Activated T-cell treated with anti-CD3 and anti-CD28 coated beads, Interleukin-2, amount 50 U/mL, for 72 hours (primary cell): ENCODE measurements around the gene RXYLT1. TPM values are rescaled to one million over a fixed set of nuclear protein-coding genes. Genes with fewer than 3 reads are reported as not detected.

ENCODE experiments used
- ATAC-seq, 2 donors: fragments of 150-1000 bp; cut with Tn5 transposase; replicated peaks in 1 of 2; 2 replicates each; pipeline ENCODE4 v1.10.0; 2021; ENCODE audit warnings: moderate library complexity in 2 of 2, mild to moderate bottlenecking in 1 of 2
- DNase-seq, 2 donors: peaks; one replicate each; pipeline ENCODE4 v3.0.0; 2021 to 2022; ENCODE audit warnings: mixed read lengths in 1 of 2
- H3K27ac Mint-ChIP-seq: one replicate; pipeline ENCODE4 v1.8.0; 2022; ENCODE audit warnings: mild to moderate bottlenecking, moderate library complexity, mixed read lengths
- H3K27me3 Mint-ChIP-seq: one replicate; pipeline ENCODE4 v1.8.0; 2022; ENCODE audit warnings: low read depth, mixed read lengths
- H3K36me3 Mint-ChIP-seq, 2 donors: one replicate each; pipeline ENCODE4 v1.8.0; 2022; ENCODE audit warnings: mixed read lengths in 2 of 2, mild to moderate bottlenecking in 1 of 2; ENCODE audit not compliant: insufficient read depth in 2 of 2
- H3K4me1 Mint-ChIP-seq: one replicate; pipeline ENCODE4 v1.8.0; 2022; ENCODE audit warnings: low read depth, mixed read lengths
- H3K4me3 Mint-ChIP-seq, 2 donors: one replicate each; pipeline ENCODE4 v1.8.0; 2022; ENCODE audit warnings: mild to moderate bottlenecking in 2 of 2, mixed read lengths in 2 of 2, moderate library complexity in 2 of 2
- H3K9me3 Mint-ChIP-seq, 2 donors: one replicate each; pipeline ENCODE4 v1.8.0; 2022; ENCODE audit warnings: mixed read lengths in 2 of 2
- total RNA-seq, 2 donors: library from RNA; stranded (reverse); gene quantifications; one replicate each; pipeline ENCODE4 v1.2.3, GENCODE V29; 2022

RXYLT1 gene
- total RNA-seq, 2 donors from 2014 or later: 15.0 to 20.1 TPM

DNA sequence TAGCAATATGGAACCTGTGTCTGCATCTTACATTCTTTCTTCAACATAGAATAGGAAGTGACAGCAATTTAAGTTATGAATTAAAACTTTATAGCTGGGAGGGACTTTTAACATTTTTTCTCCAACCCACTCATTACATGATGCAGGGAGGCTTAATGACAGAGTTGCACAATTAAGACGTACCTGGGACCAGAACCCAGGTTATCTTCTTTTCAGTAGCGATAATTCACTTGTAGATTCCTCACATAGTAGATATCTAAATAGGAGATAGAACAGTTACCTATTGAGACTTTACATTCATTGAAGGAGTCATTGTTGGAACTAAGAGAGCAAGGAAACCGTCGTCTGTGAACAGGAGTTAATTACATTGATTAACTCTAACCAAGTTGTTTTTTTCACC is 69.9 kb downstream of the RXYLT1 start:
- Mint-ChIP-seq H3K27me3 (peaks cover 32% of the 10 kb centered on the region), H3K36me3 (no peaks in the 10 kb centered on the region), H3K9me3 (no peaks in the 10 kb centered on the region), H3K4me3 (no peak overlapping the region), H3K27ac (no peak overlapping the region), H3K4me1 (peaks cover 5% of the 10 kb centered on the region)
- no peak for ATAC-seq
- DNase-seq: no peak

DNA sequence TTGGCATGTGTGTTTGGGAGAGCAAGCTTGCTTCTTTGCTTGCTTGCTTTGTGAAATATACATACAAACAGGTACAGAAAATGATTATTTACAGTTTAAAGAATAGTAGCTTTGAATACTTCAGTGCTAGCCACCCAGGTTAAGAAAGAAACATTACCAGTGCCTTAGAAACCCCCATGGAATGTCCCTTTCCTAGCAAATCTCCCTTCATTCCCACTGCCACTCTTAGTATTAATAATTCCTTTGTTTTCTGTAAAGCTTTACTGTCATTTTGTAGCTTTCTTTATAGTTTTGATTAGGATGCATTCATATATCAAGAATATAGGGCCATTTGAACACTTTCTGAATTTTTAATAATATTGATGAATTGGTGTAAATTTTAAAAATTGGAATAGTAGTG is 74.3 kb downstream of the RXYLT1 start:
- Mint-ChIP-seq H3K36me3 (no peaks in the 10 kb centered on the region), H3K9me3 (no peaks in the 10 kb centered on the region), H3K27me3 (peaks cover 16% of the 10 kb centered on the region), H3K4me3 (no peak overlapping the region), H3K4me1 (no peaks in the 10 kb centered on the region), H3K27ac (no peak overlapping the region)
- ATAC-seq (no peak), DNase-seq (no peak)

GRCh38 chr12:63855299-63855698 is 75.6 kb downstream of the RXYLT1 start:
- Mint-ChIP-seq H3K9me3 (no peaks in the 10 kb centered on the region), H3K36me3 (no peaks in the 10 kb centered on the region), H3K4me1 (no peaks in the 10 kb centered on the region), H3K4me3 (no peak overlapping the region), H3K27ac (no peak overlapping the region), H3K27me3 (peaks cover 7% of the 10 kb centered on the region)
- no peak for ATAC-seq
- DNase-seq: no peak

DNA sequence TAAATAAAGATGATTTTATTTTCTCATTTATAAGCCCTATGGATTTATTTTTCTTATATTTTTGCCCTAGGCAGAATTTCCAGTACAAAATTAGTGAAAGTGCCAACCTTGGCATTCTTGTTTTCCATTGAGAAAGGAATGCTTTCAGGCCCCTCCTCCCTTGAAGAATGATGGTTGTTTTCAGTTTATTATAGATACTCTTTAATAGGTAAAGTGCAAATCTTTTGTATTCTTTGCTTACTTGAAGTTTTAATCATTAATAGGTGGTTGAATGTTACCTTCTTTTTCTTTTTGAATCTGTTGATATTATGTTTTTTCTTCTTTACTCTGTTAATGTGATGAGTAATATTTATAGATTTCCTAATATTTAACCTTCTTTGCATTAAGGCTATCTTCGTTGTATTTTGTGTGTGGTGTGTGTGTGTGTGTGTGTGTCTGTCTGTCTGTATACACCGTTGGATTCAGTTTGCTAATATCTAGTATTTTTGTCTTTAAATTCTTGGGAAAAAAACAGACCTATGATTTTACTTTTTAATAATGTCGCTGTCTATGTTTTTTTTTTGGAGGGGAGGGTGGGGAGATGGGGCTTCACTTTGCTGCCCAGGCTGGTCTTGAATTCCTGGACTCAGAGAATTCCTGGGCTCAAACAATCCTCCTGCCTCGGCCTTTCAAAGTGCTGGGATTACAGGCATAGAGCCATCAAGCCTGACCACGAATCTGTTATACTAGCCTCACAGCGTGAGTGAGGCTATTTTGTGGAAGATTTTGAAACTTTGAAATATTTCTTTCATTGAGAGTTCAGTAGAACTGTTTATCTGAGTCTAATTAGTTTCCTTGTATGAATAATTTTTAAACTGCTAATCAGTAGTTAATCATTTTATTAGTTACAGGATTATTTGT is 78.3 kb downstream of the RXYLT1 start:
- DNase-seq: no peak
- Mint-ChIP-seq H3K27me3 (peaks cover 7% of the 10 kb centered on the region), H3K27ac (no peak overlapping the region), H3K36me3 (no peaks in the 10 kb centered on the region), H3K4me1 (no peaks in the 10 kb centered on the region), H3K4me3 (no peak overlapping the region), H3K9me3 (no peaks in the 10 kb centered on the region)
- ATAC-seq: no peak

Other genes with a start within 250 kb of the RXYLT1 start
- 1 to 10 TPM; 1.9 to 4.7 TPM for gene DPY19L2, start 111.4 kb upstream of the RXYLT1 start, total RNA-seq
- gene SRGAP1, start 64.8 kb downstream of the RXYLT1 start, total RNA-seq: under 1 TPM; 0.02 to 0.19 TPM